Right cardiac atrium (tissue), 5 donors: ENCODE data around the gene ATG3. TPM values are rescaled to one million over a fixed set of nuclear protein-coding genes. Genes with fewer than 3 reads are reported as not detected.
"Not testable (repeated sequence)": the region's sequence is repeated elsewhere in the genome, so short reads cannot be mapped to it uniquely, and the experiment has no call there.

Source experiments
- ATAC-seq, 2 donors: fragments of 200-7000 bp; cut with Tn5 transposase; one replicate each; pipeline versions ENCODE4 v1.8.0 to v1.9.1; 2020; ENCODE audit warnings: moderate library complexity in 2 of 2, mild to moderate bottlenecking in 1 of 2
- DNase-seq, 3 donors: peaks; one replicate each; pipeline ENCODE4 v3.0.0-alpha.2; 2020
- H3K27ac ChIP-seq: one replicate; pipeline ENCODE4 v1.5.1; 2013; ENCODE audit warnings: mild to moderate bottlenecking, low read length, control low read depth, moderate library complexity
- H3K27me3 ChIP-seq: one replicate; pipeline ENCODE4 v1.6.1; 2013; ENCODE audit not compliant: control insufficient read depth, insufficient read depth
- H3K4me1 ChIP-seq: one replicate; pipeline ENCODE4 v1.6.1; 2013; ENCODE audit warnings: low read length; ENCODE audit not compliant: control insufficient read depth, insufficient read depth
- H3K4me3 ChIP-seq: one replicate; pipeline ENCODE4 v1.5.1; 2013; ENCODE audit warnings: low read length, control low read depth
- H3K9me3 ChIP-seq: one replicate; pipeline ENCODE4 v1.6.1; 2013; ENCODE audit warnings: low read length; ENCODE audit not compliant: control insufficient read depth
- WGBS: extraction: QIAGEN DNeasy Blood & Tissue Kit; methylation state at CpG from one replicate; pipeline ENCODE4 v1.1.7; 2013; 5-methylcytosine and 5-hydroxymethylcytosine counted together
- intact Hi-C, 4 donors: fragments of 100-400 bp; cut with DNase I; formaldehyde crosslinking; loops; one replicate each; pipeline versions ENCODE4 v1.11.0 to v1.14.0; 2022 to 2023
- polyA plus RNA-seq: library from polyadenylated mRNA; stranded (reverse); fragments of 200-250 nt; gene quantifications from one replicate; pipeline ENCODE4 v1.2.3, GENCODE V29; 2013
- total RNA-seq, 4 donors: library from RNA; stranded (reverse); fragmentation: NEBNext Ultra II Directional; extraction: Animal tissue kit (Norgen Biotek cat#: 25700); gene quantifications; one replicate each; pipeline ENCODE4 v1.2.1, GENCODE V29; 2021
- donor health status: healthy with polysubstance abuse.
- donor health status: DM: no; HTN: yes; CAD: no.
- donor health status: DM: no; HTN: no; CAD: no.
- donor health status: DM: no; HTN: yes; CAD: no; lungs with severe emphysema.
- donor health status: DM: yes; HTN: yes; CAD: no.

The ATG3 gene
- total and polyA plus RNA-seq, 5 donors: 36.5 to 45.0 (median 40.9) TPM

DNA sequence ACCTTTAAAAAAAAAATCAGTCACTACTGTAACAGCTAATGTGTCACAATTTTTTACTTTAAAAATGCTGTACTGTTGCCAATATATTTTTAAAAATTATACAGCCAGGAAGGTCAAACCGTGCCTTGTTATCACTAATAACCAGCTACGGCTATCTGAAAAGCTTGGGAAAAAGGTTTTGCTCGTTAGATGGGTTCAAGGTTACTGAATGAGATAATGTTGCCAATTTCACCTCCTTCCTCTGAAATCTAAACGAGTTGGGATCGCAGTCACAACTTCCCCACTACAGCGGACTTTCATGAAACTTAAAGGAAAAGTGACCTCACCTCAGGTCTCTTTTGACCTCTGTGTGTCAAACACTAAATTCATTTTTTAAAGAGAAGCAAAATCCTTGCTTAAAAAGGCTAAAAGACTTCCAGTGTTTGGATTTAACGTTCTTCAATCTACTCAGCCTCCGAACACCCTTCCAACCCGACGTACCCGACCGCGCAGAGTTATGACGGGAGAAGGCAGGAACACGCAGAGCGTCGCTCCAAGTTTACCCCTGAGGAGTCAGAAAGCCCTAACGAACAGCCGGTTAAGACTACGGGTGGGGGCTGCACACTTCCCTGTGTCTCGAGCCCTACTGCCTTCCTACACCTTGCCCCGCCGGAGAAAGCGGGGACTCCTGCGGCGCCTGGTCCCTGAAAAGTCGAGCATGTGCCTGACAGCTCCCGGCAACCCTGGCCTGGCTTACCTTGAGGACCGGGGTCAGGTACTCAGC, 860 bp downstream of the ATG3 start:
- peak overlapping the region; percentile 83 for H3K4me3 ChIP-seq
- peak overlapping the region; percentile 84 for H3K27ac ChIP-seq
- no peaks in the 10 kb centered on the region for H3K4me1 ChIP-seq
- no peaks in the 10 kb centered on the region for H3K9me3 ChIP-seq
- WGBS: under 1% methylated on average over 29 of the region's 29 CpGs
- peak; percentile 70 to 85 (median 82) for DNase-seq
- peak; percentile 50 to 65 for ATAC-seq
- H3K27me3 ChIP-seq: no peaks in the 10 kb centered on the region
- intact Hi-C loops: no loop called here

DNA sequence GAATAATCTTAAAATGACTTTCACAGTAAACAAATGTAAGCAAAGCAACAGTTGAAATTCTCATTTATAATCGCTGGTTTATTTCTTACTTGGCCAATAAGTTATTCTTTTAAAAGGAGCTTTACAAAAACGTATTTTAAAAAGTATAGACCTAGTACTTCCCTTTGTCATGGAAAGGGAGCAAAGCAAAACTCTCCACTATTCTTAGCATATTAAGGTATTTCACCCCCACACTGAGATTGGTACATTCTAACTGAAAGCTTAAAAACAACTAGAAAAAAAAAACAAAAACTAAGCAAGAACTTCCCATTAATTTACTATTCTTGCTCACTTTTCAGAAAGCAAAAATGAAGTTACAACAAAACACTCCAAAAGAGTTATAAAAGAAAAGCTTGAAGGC, 1.5 kb downstream of the ATG3 start:
- WGBS: 22% methylated on average over 2 of the region's 2 CpGs
- DNase-seq: no peak
- Histone ChIP-seq H3K4me3 (peak overlapping the region; percentile 83), H3K9me3 (no peaks in the 10 kb centered on the region), H3K27ac (no peak overlapping the region), H3K4me1 (no peaks in the 10 kb centered on the region), H3K27me3 (no peaks in the 10 kb centered on the region)
- ATAC-seq: no peak
- intact Hi-C loops: no loop called here

DNA sequence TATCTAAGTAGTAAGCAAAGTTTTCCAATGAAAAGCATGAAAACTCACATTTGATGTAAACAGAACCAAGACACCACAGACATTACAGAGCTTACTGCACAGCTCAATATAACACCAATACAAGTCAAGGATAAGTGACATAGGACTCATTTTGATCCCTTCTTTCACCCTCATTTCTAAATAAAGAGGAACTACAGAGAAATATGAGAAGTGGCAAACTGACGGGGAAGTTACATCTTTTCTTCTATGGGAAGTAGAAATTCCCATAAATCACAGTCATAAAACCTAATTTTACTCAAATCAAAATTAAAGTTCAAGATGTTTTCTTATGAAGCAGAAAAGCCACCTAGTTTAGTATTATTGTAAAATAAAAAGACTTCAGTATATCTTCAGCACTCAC, 3.8 kb downstream of the ATG3 start:
- no peak overlapping the region for H3K4me3 ChIP-seq

DNA sequence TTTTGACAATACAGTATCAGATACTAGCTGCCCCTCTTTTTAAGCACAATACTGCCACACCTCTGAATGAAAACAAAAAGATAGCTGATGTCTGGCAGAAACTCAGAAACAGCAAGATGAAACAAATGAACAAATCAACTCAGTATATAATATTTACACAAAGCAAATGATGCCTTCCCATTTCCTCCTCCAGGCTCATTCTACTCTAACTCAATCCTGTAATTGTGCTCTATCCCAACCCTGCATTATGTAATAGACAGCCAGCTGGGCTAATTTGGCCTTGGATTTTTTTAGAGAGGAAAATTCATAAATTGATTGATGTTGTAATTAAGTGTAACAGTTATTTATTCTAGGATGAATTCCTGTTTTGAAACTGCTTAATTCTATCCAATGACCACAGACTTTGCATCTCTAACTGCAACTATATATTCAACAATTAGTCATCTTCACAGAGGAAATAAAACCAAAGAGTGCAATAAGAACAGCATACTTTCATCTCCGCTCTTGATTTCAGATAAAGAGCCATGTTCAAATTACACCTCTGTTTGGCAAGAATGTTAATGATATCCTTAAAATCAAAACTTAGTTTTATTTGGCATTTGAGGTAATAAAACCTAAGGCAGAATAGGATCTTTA, 6.1 kb downstream of the ATG3 start:
- no peaks in the 10 kb centered on the region for H3K27me3 ChIP-seq
- H3K4me1 ChIP-seq: peaks cover 1% of the 10 kb centered on the region
- H3K4me3 ChIP-seq: no peak overlapping the region
- 84% methylated on average over 1 of the region's 1 CpG for WGBS
- H3K27ac ChIP-seq: no peak overlapping the region
- DNase-seq: no peak
- H3K9me3 ChIP-seq: no peaks in the 10 kb centered on the region
- ATAC-seq: no peak
- intact Hi-C loops: no loop called here

More for the DNA sequence above, 3.8 kb downstream of the ATG3 start:
- no peak for DNase-seq
- no peak for ATAC-seq
- intact Hi-C loops: no loop called here
- Histone ChIP-seq H3K27ac (no peak overlapping the region), H3K9me3 (no peaks in the 10 kb centered on the region), H3K27me3 (no peaks in the 10 kb centered on the region), H3K4me1 (no peaks in the 10 kb centered on the region)
- WGBS: 76% methylated on average over 1 of the region's 1 CpG

DNA sequence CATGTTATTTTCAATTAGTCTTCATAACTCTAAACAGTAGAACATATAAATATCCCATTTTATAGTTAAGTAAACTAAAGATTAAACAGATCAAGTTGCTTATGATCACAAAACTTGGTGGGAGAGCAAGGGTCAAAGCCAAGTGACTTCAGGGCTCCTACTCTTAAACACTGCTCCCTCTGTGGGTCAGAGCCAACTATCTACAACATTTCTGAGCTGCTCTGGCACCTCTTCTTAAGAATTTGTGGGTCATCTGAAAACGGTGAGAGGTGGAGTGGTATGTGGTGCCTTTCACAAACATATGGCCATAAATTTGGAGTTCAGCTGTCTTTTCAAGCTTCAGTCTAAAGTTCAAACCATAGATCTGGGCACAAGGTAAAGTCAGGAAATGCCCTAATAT, 10.9 kb downstream of the ATG3 start:
- Histone ChIP-seq H3K4me1 (peaks cover 1% of the 10 kb centered on the region), H3K4me3 (no peak overlapping the region), H3K27me3 (no peaks in the 10 kb centered on the region), H3K9me3 (no peaks in the 10 kb centered on the region), H3K27ac (no peak overlapping the region)
- intact Hi-C loops: no loop called here
- ATAC-seq (no peak), DNase-seq (no peak)
- 28% methylated on average over 1 of the region's 1 CpG for WGBS

DNA sequence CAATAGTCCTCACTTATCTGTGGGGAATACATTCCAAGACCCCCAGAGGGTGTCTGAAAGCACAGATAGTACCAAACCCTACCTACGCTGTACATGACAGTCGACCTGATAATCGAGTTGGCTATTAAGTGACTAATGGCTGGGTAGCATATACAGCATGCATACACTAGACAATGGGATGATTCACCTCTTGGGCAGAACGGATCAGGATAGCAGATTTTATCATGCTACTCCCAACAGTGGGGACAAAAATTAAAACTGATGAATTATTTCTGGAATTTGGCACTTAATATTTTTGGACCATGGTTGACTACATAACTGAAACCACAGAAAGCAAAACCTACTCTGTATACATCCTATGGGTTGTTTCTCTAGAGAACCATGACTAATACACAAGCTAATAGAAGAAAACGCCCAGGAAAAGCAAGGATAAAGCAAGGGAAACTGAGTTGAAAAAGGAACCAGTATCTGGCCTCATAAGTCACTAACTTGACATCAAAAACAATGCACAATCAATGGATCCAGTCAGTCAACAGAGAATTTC, 15.5 kb downstream of the ATG3 start:
- intact Hi-C loops: no loop called here
- Histone ChIP-seq H3K27me3 (no peaks in the 10 kb centered on the region), H3K9me3 (no peaks in the 10 kb centered on the region), H3K27ac (no peak overlapping the region), H3K4me3 (no peak overlapping the region), H3K4me1 (peaks cover 1% of the 10 kb centered on the region)
- ATAC-seq (no peak), DNase-seq (no peak)
- WGBS: 91% methylated on average over 5 of the region's 5 CpGs

DNA sequence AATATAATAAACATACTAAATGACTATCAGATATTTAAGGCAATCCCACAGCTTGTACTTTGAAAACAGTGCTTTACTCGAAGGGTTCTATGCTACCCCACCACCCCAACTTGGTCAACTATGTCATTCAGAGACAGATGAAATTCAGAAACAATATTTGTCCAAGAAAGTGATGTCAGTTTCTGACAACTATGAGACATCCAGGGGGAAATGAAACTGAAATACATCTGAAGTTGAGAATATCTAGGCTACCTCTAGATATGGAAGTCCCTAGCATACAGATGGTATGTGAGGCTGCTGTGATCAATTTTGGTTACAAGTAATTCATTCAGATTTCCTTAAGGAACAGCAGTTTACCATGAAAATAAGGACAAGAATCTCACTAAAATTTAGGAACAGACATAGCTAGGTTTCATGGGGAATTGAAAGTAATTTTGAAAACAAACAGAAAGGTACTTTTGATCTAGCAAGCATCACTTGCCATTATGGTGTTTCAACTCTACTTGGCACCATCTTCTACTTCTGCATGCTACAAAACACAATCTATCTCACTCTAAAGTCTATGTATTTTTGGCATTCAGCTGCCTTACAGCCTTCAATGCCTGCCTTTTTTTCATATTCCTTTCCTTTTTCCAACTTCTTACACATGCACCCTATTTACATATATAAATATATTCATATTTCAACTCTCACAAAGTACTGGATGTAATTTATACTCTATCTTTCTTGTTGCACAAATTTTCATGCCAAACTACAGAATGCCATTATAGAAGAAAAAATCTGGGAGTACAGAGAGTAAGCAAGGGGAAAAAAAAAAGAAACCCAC, 21.7 kb downstream of the ATG3 start:
- WGBS: 96% methylated on average over 1 of the region's 1 CpG
- intact Hi-C loops: no loop called here
- no peak overlapping the region for H3K4me3 ChIP-seq
- DNase-seq (no peak), ATAC-seq (no peak)
- no peak overlapping the region for H3K27ac ChIP-seq
- no peaks in the 10 kb centered on the region for H3K4me1 ChIP-seq
- H3K27me3 ChIP-seq: no peaks in the 10 kb centered on the region
- no peaks in the 10 kb centered on the region for H3K9me3 ChIP-seq

DNA sequence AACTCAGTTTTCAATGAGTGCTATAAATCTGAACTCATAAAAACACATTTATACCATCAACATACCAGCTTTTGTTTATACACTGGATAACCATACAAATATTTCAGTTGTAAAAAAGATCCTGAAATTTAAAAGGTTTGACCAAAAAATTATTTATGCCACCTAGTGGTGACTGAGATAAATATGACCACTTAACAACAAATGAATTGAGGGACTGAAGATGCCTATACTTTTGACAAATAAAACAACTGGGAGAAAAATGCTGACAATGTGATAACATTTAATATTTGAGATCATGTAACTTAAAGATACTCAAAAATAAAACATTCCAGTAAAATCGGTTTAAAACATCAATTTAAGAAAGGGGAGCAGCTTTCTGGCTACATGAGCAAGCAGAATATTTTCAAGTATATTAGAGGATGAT, 30.4 kb downstream of the ATG3 start:
- 7% methylated on average over 1 of the region's 1 CpG for WGBS
- H3K4me3 ChIP-seq: no peak overlapping the region
- no peak overlapping the region for H3K27ac ChIP-seq
- no peaks in the 10 kb centered on the region for H3K9me3 ChIP-seq
- ATAC-seq (no peak), DNase-seq (no peak)
- H3K27me3 ChIP-seq: no peaks in the 10 kb centered on the region
- intact Hi-C loops: no loop called here
- H3K4me1 ChIP-seq: no peaks in the 10 kb centered on the region

DNA sequence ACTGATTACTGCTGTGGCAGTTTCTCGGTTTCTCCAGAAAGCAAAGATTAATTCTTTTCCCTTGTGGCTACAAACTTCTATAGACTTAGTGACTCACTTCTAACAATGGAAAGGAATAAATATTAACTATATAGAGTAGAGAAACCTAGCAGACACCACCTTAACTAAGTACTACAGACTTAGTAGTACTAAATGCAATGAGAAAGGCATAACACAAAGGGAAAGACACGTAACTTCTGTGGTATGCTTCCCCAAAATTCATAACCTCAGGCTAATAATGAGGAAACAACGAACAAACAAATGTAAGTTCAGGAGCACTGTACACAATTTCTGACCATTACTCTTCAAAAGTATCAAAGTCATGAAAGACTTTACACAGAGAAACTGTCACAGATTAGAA, 31.2 kb downstream of the ATG3 start:
- Histone ChIP-seq H3K9me3 (no peaks in the 10 kb centered on the region), H3K27me3 (no peaks in the 10 kb centered on the region), H3K4me3 (no peak overlapping the region), H3K27ac (no peak overlapping the region), H3K4me1 (no peaks in the 10 kb centered on the region)
- DNase-seq: no peak
- no peak for ATAC-seq
- intact Hi-C loops: no loop called here
- 90% methylated on average over 3 of the region's 3 CpGs for WGBS

DNA sequence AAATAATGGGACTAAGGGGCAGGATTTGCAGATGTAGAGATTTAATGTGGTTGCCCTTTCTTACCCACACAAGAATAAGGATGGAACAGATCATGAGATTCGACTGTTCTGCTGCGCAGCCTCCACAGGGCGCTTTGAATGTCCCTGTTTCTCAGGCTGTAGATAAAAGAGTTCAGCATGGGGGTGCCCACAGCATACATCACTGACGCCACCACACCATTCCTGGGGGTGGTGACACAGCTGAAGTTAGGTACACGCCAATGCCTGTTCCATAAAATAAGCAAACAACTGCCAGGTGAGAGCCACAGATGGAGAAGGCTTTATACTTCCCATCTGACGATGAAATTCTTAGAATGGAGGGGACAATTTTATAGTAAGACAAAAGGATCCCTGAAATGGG, 37.6 kb downstream of the ATG3 start:
- H3K4me3 ChIP-seq, H3K27ac ChIP-seq, H3K4me1 ChIP-seq, H3K27me3 ChIP-seq, ATAC-seq, H3K9me3 ChIP-seq, DNase-seq: not testable (repeated sequence)
- WGBS: 94% methylated on average over 6 of the region's 6 CpGs
- intact Hi-C loops: loop anchor here in 3 of 4 donors (5.0 to 10.0 kb wide), 3 partner anchors 199 to 412 kb away; partner anchors contain the start of gene SLC9C1 (in 2 of the 3)
